ENCODE measurements around the gene RGS11.
"Not testable (repeated sequence)": the region's sequence is repeated elsewhere in the genome, so short reads cannot be mapped to it uniquely, and the experiment has no call there.

RGS11 gene

GRCh38 chr16:264440-264951, 11.2 kb downstream of the RGS11 start:
- no peak for DNase-seq (ENCODE audit: low read depth in 1 of 2, low spot score in 1 of 2)

GRCh38 chr16:263944-264343, 11.8 kb downstream of the RGS11 start:
- DNase-seq (ENCODE audit: low read depth in 1 of 2, low spot score in 1 of 2), result no peak

DNA sequence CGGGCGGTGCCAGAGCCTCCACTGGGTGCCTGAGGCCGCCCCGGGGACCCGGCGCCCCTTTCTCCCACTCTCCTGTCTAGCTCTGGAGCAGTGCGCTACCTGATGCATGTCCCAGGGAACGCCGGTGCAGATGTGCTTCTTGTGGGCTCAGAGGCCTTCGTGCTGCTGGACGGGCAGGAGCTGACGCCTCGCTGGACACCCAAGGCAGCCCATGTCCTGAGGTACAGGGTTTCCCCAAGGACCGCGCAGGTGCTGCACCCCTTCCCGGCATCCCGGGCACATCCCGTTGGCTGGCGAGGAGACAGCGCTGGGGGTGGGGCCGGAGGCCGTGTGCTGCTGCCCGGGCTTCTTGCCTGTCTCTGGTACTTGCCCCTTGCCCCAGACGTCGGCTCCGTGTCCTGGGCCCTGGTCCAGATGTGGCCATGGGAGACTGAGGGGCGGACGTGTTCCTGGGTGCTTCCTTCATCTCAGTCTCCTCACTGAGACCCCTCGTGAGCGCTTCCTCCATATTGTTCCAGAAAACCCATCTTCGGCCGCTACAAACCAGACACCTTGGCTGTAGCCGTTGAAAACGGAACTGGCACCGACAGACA, 12.5 kb downstream of the RGS11 start:
- DNase-seq (ENCODE audit: low read depth in 1 of 2, low spot score in 1 of 2), result no peak

- no peak for DNase-seq (ENCODE audit: low read depth in 1 of 2, low spot score in 1 of 2)
These were observed 13.5 kb downstream of the RGS11 start for GRCh38 chr16:262121-262745.

DNA sequence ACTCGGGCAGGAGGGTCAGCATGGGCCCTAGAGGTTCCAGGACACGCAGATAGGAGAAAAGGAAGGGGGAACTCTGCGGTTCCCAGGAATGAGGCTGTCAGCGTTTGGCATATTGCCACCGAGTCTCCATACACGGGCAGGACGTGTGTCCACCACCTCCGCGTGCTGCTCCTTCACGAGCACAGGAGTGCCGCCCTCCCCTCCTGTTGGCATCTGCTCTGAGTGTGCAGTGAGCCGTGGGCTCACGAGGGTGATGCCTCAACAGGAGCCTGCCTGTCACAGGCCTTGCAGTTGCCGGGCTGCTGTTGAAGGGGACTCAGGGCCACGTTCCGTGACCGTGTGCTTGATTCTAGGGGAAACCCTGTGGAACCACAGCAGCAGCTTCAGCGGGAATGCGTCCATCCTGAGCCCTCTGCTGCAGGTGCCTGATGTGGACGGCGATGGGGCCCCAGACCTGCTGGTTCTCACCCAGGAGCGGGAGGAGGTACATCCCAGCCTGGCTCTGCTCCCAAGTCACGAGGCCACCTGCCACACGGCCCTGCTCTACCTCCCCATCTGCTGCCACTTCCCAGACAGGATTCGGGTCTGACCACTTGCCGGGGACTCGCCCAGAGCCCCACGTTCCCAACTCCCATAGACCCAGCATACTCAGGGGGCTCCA, 14.6 kb downstream of the RGS11 start:
- DNase-seq (ENCODE audit: low read depth in 1 of 2, low spot score in 1 of 2), result no peak

GRCh38 chr16:260326-260725, 15.4 kb downstream of the RGS11 start:
- DNase-seq (ENCODE audit: low read depth in 1 of 2, low spot score in 1 of 2), result no peak

GRCh38 chr16:259814-260253, 15.9 kb downstream of the RGS11 start:
- no peak for DNase-seq (ENCODE audit: low read depth in 1 of 2, low spot score in 1 of 2)

DNA sequence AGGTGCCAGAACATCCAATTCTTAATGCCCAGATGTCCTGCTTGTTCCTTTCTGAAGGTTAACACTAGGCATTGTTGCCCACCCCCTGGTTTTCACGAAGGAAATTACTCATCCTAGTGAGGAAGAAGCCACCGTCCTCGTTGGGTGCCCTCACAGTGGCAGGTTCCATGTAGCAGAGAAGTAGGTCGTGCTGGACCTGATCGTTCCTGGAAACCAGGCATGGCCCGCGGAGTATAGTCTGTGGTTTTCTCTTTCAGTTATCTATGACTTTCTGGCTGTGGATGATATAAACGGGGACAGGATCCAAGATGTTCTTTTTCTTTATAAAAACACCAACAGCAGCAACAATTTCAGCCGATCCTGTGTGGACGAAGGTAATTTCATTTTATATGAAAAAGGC, 16.5 kb downstream of the RGS11 start:
- no peak for DNase-seq (ENCODE audit: low read depth in 1 of 2, low spot score in 1 of 2)

DNA sequence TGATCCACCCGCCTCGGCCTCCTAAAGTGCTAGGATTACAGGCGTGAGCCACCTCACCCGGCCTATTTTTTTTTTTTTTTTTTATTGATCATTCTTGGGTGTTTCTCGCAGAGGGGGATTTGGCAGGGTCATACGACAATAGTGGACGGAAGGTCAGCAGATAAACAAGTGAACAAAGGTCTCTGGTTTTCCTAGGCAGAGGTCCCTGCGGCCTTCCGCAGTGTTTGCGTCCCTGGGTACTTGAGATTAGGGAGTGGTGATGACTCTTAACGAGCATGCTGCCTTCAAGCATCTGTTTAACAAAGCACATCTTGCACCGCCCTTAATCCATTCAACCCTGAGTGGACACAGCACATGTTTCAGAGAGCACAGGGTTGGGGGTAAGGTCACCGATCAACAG, 17.7 kb downstream of the RGS11 start:
- DNase-seq (ENCODE audit: low read depth in 1 of 2, low spot score in 1 of 2), result not testable (repeated sequence)

- DNase-seq (ENCODE audit: low read depth in 1 of 2, low spot score in 1 of 2), result no peak
These were observed 20.6 kb downstream of the RGS11 start for GRCh38 chr16:255183-255582.

DNA sequence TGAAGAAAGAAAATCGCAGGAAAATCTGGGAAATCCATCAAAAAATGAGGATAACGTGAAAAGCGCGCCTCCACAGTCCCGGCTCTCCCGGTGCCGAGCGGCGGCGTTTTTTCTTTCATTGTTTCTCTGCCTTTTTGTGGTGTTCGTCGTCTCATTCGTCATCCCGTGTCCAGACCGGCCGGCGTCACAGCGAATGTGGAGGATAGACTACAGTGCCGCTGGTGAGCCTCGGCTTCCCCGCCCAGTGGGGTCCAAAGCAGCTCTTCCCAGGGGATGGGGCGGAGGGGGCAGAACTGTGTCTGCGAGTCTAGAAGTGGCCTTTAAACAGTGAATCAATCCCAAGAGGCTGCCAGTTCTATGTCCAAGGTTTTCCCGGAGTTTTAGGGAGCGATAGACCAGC, 21.3 kb downstream of the RGS11 start:
- no peak for DNase-seq (ENCODE audit: low read depth in 1 of 2, low spot score in 1 of 2)

- DNase-seq (ENCODE audit: low read depth in 1 of 2, low spot score in 1 of 2), result no peak
These were observed 21.9 kb downstream of the RGS11 start for GRCh38 chr16:253833-254232.

GRCh38 chr16:252366-253337, 23.1 kb downstream of the RGS11 start:
- DNase-seq (ENCODE audit: low read depth in 1 of 2, low spot score in 1 of 2), result no peak

GRCh38 chr16:249431-249830, 26.3 kb downstream of the RGS11 start:
- DNase-seq (ENCODE audit: low read depth in 1 of 2, low spot score in 1 of 2), result no peak

DNA sequence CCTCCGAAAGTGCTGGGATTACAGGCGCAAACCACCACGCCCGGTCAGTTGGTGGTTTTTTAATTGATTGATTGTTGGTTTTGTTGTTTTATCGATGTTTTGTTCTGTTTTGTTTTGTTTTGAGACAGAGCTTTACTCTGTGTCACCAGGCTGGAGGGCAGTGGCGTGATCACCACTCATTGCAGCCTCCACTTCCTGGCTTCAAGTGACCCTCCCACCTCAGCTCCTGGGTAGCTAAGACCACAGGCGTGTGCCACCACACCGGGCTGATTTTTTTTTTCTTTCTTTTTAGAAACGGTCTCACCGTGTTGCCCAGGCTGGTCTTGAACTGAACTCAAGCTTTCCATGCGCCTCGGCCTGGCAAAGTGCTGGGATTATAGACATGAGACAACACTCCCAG, 28.7 kb downstream of the RGS11 start:
- no peak for DNase-seq (ENCODE audit: low read depth in 1 of 2, low spot score in 1 of 2)

- DNase-seq (ENCODE audit: low read depth in 1 of 2, low spot score in 1 of 2), result no peak
These were observed 30.6 kb downstream of the RGS11 start for GRCh38 chr16:245105-245504.

DNA sequence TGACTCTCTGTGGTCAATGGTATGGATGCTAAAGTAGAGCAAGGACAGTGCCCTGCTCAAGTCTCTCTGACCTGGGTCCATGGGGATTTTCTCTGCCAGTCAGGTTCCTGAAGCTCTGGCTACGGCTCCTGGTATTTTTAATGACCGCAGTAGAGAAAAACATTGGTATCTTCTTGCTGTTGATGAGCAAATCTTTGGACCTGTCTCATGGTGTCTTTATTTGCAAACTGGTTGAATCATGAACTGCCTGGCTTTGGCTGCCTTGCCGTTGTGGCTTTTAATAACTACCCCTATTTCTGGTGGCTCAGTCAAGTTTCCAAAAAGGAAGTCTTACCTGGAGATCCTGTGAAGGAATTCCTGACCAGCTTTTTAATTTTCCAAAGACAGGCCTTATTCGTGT, 32.4 kb downstream of the RGS11 start:
- no peak for DNase-seq (ENCODE audit: low read depth in 1 of 2, low spot score in 1 of 2)

- DNase-seq (ENCODE audit: low read depth in 1 of 2, low spot score in 1 of 2), result no peak
These were observed 33.5 kb downstream of the RGS11 start for GRCh38 chr16:242281-242680.

GRCh38 chr16:240559-240958, 35.2 kb downstream of the RGS11 start:
- DNase-seq (ENCODE audit: low read depth in 1 of 2, low spot score in 1 of 2), result no peak

DNA sequence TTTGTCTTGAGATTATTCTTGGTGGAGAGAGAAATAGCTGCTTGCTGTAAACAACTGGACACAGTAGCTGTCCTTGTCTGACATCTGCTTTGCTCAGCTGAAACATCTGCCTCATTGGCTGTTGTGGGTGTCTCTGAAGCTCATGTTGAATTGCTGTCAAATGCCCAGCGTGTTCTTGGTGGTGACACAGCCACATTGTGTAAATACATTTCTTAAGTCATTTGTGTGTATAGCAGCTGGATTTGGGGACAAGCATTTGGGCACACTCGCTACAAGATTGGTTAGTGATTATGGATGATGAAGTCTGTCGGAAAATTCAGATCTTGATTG, 35.8 kb downstream of the RGS11 start:
- no peak for DNase-seq (ENCODE audit: low read depth in 1 of 2, low spot score in 1 of 2)

DNA sequence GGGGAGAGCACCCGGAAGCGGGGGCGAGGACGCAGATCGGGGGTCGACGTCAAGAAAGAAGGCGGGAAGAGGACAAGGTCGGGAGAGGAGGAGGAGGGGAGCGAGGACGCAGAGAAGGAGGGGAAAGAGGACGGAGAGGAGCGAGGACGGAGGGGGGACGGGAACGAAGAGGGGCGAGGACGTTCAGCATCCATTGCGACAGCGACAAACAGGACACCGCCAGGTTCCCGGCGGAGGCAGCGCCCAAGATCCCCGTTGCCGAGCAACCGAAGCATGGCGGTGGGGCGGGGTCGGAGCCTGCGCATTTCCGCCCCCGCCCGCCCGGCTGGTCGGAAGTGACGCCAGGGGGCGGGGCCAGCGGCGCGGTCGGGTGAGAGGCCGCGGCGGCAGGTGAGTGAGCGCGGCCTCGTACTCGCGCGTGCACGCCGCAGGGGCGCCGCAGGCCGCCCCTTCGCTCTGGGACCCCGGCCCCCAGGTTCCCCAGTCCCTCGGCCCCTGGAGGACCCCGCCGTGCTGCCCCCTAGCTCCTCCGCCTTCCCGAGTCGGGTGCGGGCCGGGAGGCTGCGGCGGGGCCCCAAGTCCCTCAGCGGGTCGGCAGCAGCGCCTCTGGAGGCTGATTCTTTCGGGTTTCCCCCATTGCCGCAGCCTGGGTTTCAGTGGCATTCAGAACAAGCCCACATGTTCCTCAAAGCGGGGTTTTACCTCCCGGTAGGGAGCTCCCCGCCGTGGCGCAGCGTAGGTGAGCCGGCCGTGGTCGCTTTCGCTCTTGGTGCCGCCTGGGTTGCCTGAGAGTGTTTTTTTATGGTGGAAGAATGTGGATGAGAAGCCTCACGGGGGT, 41.1 kb downstream of the RGS11 start, which contains the start of gene FAM234A:
Gene FAM234A (plus strand): TSS at position 354 of the 838 bp plus-strand sequence. CDS start 19,593 bp downstream, outside the sequence.
- peak; percentile 86 to 89 for DNase-seq (ENCODE audit: low read depth in 1 of 2, low spot score in 1 of 2)
